H9 (cell line): ENCODE measurements around the gene ASS1. TPM values are rescaled to one million over a fixed set of nuclear protein-coding genes. Genes with fewer than 3 reads are reported as not detected.

Experiments
- DNase-seq: peaks from one replicate; pipeline ENCODE4 v3.0.0-alpha.2; 2017
- H2AFZ ChIP-seq: one replicate; pipeline ENCODE4 v1.6.1; 2013; ENCODE audit warnings: mild to moderate bottlenecking, low read length, control low read depth, moderate library complexity
- H2AK5ac ChIP-seq: 2 replicates; pipeline ENCODE4 v1.6.1; 2013; ENCODE audit warnings: low read length, control low read depth, mixed read lengths; ENCODE audit not compliant: insufficient read length
- H2BK120ac ChIP-seq: one replicate; pipeline ENCODE4 v1.6.1; 2013; ENCODE audit warnings: low read depth, mild to moderate bottlenecking, low read length, control low read depth, inconsistent platforms; ENCODE audit not compliant: poor library complexity, severe bottlenecking
- H2BK12ac ChIP-seq: 2 replicates; pipeline ENCODE4 v1.6.1; 2013; ENCODE audit warnings: low read length, control low read depth, mixed read lengths, low read depth; ENCODE audit not compliant: insufficient read length
- H2BK15ac ChIP-seq: 2 replicates; pipeline ENCODE4 v1.6.1; 2013; ENCODE audit warnings: low read depth, low read length, control low read depth
- H2BK20ac ChIP-seq: one replicate; pipeline ENCODE4 v1.6.1; 2013; ENCODE audit warnings: low read depth, mild to moderate bottlenecking, low read length, control low read depth, inconsistent platforms; ENCODE audit not compliant: poor library complexity, severe bottlenecking
- H2BK5ac ChIP-seq: 2 replicates; pipeline ENCODE4 v1.6.1; 2013; ENCODE audit warnings: low read length, control low read depth, mixed read lengths; ENCODE audit not compliant: insufficient read length
- H3K14ac ChIP-seq: 2 replicates; pipeline ENCODE4 v1.6.1; 2013; ENCODE audit warnings: low read length, control low read depth; ENCODE audit not compliant: insufficient read depth
- H3K18ac ChIP-seq: 2 replicates; pipeline ENCODE4 v1.6.1; 2013; ENCODE audit warnings: low read depth, mild to moderate bottlenecking, mixed read lengths, low read length, control low read depth; ENCODE audit not compliant: insufficient read length
- H3K23ac ChIP-seq: 2 replicates; pipeline ENCODE4 v1.6.1; 2013; ENCODE audit warnings: low read length, control low read depth, mixed read lengths, low read depth; ENCODE audit not compliant: insufficient read length
- H3K23me2 ChIP-seq: 2 replicates; pipeline ENCODE4 v1.6.1; 2013; ENCODE audit warnings: low read depth, mild to moderate bottlenecking, mixed read lengths, low read length, control low read depth; ENCODE audit not compliant: insufficient read length, poor library complexity, severe bottlenecking
- H3K27ac ChIP-seq: 2 replicates; pipeline ENCODE4 v1.5.1; 2013; ENCODE audit warnings: low read length, control low read depth, mixed read lengths, low read depth; ENCODE audit not compliant: insufficient read length
- H3K27me3 ChIP-seq: 2 replicates; pipeline ENCODE4 v1.6.1; 2013; ENCODE audit warnings: low read length, control low read depth, inconsistent platforms; ENCODE audit not compliant: insufficient read depth
- H3K4ac ChIP-seq: 2 replicates; pipeline ENCODE4 v1.6.1; 2013; ENCODE audit warnings: low read depth, mild to moderate bottlenecking, control low read depth, inconsistent platforms, low read length, moderate library complexity
- H3K4me1 ChIP-seq: 2 replicates; pipeline ENCODE4 v1.6.1; 2013; ENCODE audit warnings: low read length, control low read depth, inconsistent platforms; ENCODE audit not compliant: insufficient read depth
- H3K4me2 ChIP-seq: 2 replicates; pipeline ENCODE4 v1.6.1; 2013; ENCODE audit warnings: low read length, control low read depth, mixed read lengths; ENCODE audit not compliant: insufficient read length, insufficient read depth
- H3K56ac ChIP-seq: 2 replicates; pipeline ENCODE4 v1.6.1; 2013; ENCODE audit warnings: low read depth, mild to moderate bottlenecking, mixed read lengths, low read length, control low read depth; ENCODE audit not compliant: insufficient read length
- H3K79me1 ChIP-seq: 2 replicates; pipeline ENCODE4 v1.6.1; 2013; ENCODE audit warnings: low read depth, mild to moderate bottlenecking, moderate library complexity, low read length, control low read depth, inconsistent platforms; ENCODE audit not compliant: insufficient read depth, poor library complexity, severe bottlenecking
- H3K79me2 ChIP-seq: 2 replicates; pipeline ENCODE4 v1.6.1; 2013; ENCODE audit warnings: low read length, control low read depth, inconsistent platforms; ENCODE audit not compliant: insufficient read depth
- H3K9ac ChIP-seq: 2 replicates; pipeline ENCODE4 v1.6.1; 2013; ENCODE audit warnings: low read length, control low read depth, mixed read lengths; ENCODE audit not compliant: insufficient read length; ENCODE audit errors: extremely low read depth
- H3K9me3 ChIP-seq: one replicate; pipeline ENCODE4 v1.6.1; 2013; ENCODE audit warnings: low read depth, low read length, inconsistent platforms; ENCODE audit not compliant: control insufficient read depth
- H3T11ph ChIP-seq: one replicate; pipeline ENCODE4 v1.6.1; 2013; ENCODE audit warnings: mild to moderate bottlenecking, low read length, control low read depth, inconsistent platforms
- H4K20me1 ChIP-seq: one replicate; pipeline ENCODE4 v1.6.1; 2013; ENCODE audit not compliant: control insufficient read depth, insufficient read length, insufficient read depth
- H4K5ac ChIP-seq: 2 replicates; pipeline ENCODE4 v1.6.1; 2013; ENCODE audit warnings: low read depth, mild to moderate bottlenecking, mixed read lengths, low read length, control low read depth; ENCODE audit not compliant: insufficient read length
- H4K8ac ChIP-seq: replicated peaks from 2 replicates; pipeline ENCODE4 v1.6.1; 2013; ENCODE audit warnings: low read length, control low read depth, mixed read lengths, low read depth; ENCODE audit not compliant: insufficient read length
- H4K91ac ChIP-seq: 2 replicates; pipeline ENCODE4 v1.6.1; 2013; ENCODE audit warnings: low read depth, mild to moderate bottlenecking, moderate library complexity, mixed read lengths, low read length, control low read depth; ENCODE audit not compliant: insufficient read length
- H3K27ac Mint-ChIP-seq, 3 experiments: 2 replicates in 2 of 3; 3 replicates in 1 of 3; pipeline ENCODE4 v1.8.0; 2020 to 2021; ENCODE audit warnings: mixed read lengths in 3 of 3, mild to moderate bottlenecking in 1 of 3, moderate library complexity in 1 of 3
- H3K27me3 Mint-ChIP-seq: 2 replicates; pipeline ENCODE4 v1.8.0; 2021; ENCODE audit warnings: low read depth, mild to moderate bottlenecking, moderate library complexity, mixed read lengths
- H3K36me3 Mint-ChIP-seq, 3 experiments: 2 replicates in 2 of 3; 3 replicates in 1 of 3; pipeline ENCODE4 v1.8.0; 2020 to 2021; ENCODE audit warnings: low read depth in 3 of 3, mixed read lengths in 3 of 3; ENCODE audit not compliant: insufficient read depth in 1 of 3
- H3K4me1 Mint-ChIP-seq, 2 experiments: 2 replicates each; pipeline ENCODE4 v1.8.0; 2020; ENCODE audit warnings: mixed read lengths in 2 of 2
- H3K4me3 Mint-ChIP-seq, 2 experiments: 2 replicates in 1 of 2; 3 replicates in 1 of 2; pipeline ENCODE4 v1.8.0; 2020 to 2021; ENCODE audit warnings: mild to moderate bottlenecking in 2 of 2, mixed read lengths in 2 of 2, moderate library complexity in 1 of 2
- H3K9me3 Mint-ChIP-seq, 2 experiments: 2 replicates in 1 of 2; 3 replicates in 1 of 2; pipeline ENCODE4 v1.8.0; 2020; ENCODE audit warnings: mild to moderate bottlenecking in 2 of 2, mixed read lengths in 2 of 2, moderate library complexity in 1 of 2
- WGBS: extraction: QIAGEN DNeasy Blood & Tissue Kit; methylation state at CpG from one replicate; pipeline ENCODE4 v1.1.7; 2013; ENCODE audit warnings: missing lambda C conversion rate, low lambda C conversion rate, mixed read lengths; ENCODE audit not compliant: insufficient read length; ENCODE audit errors: extremely low coverage; 5-methylcytosine and 5-hydroxymethylcytosine counted together
- total RNA-seq: library from RNA; stranded (reverse); gene quantifications from 2 replicates; pipeline ENCODE4 v1.2.1, GENCODE V29; 2021
- TF ChIP-seq, protein P1 (sequence below): fragments of 200-600 bp; sonication (generic); conservative IDR thresholded peaks from 3 replicates; pipeline ENCODE4 v1.8.0; 2021; ENCODE audit warnings: antibody characterized with exemption, mild to moderate bottlenecking

Gene ASS1
- total RNA-seq, 1 experiment from 2014 or later = 118 TPM

DNA sequence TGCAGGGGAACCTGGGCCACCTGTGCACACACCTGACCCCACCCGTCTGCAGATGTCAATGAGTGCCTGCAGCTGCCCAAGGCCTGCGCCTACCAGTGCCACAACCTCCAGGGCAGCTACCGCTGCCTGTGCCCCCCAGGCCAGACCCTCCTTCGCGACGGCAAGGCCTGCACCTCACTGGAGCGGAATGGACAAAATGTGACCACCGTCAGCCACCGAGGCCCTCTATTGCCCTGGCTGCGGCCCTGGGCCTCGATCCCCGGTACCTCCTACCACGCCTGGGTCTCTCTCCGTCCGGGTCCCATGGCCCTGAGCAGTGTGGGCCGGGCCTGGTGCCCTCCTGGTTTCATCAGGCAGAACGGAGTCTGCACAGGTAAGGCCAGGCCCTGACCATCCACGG, 14.5 kb upstream of the ASS1 start:
- Histone ChIP-seq H3K27ac (no peak overlapping the region), H2BK12ac (no peak overlapping the region), H2BK5ac (no peak overlapping the region), H3K18ac (no peak overlapping the region), H2BK15ac (no peak overlapping the region), H4K5ac (no peak overlapping the region), H2AFZ (no peak overlapping the region), H2BK20ac (no peak overlapping the region), H2AK5ac (no peak overlapping the region), H3K4me2 (no peak overlapping the region), H3K27me3 (no peaks in the 10 kb centered on the region; the same call in 1 of the 2 replicates), H3K9ac (no peak overlapping the region), H3K14ac (no peak overlapping the region), H2BK120ac (no peak overlapping the region), H4K91ac (no peak overlapping the region), H3K4me1 (no peaks in the 10 kb centered on the region), H4K20me1 (no peaks in the 10 kb centered on the region), H3T11ph (no peak overlapping the region), H4K8ac (no peak overlapping the region), H3K23ac (no peak overlapping the region), H3K56ac (no peak overlapping the region), H3K79me1 (no peaks in the 10 kb centered on the region), H3K79me2 (no peaks in the 10 kb centered on the region), H3K9me3 (no peaks in the 10 kb centered on the region), H3K23me2 (peaks cover 4% of the 10 kb centered on the region), H3K4ac (no peak overlapping the region)
- DNase-seq = no peak
- H3K27ac Mint-ChIP-seq = no peak overlapping the region
- peaks cover 0 to 5% (median 2%) of the 10 kb centered on the region in 3 experiments; a peak in 2 of 7 replicates for H3K36me3 Mint-ChIP-seq
- WGBS = no CpG with 5 or more reads among the region's 18 CpGs
- H3K4me3 Mint-ChIP-seq = no peak overlapping the region
- TF ChIP-seq, protein P1, sequence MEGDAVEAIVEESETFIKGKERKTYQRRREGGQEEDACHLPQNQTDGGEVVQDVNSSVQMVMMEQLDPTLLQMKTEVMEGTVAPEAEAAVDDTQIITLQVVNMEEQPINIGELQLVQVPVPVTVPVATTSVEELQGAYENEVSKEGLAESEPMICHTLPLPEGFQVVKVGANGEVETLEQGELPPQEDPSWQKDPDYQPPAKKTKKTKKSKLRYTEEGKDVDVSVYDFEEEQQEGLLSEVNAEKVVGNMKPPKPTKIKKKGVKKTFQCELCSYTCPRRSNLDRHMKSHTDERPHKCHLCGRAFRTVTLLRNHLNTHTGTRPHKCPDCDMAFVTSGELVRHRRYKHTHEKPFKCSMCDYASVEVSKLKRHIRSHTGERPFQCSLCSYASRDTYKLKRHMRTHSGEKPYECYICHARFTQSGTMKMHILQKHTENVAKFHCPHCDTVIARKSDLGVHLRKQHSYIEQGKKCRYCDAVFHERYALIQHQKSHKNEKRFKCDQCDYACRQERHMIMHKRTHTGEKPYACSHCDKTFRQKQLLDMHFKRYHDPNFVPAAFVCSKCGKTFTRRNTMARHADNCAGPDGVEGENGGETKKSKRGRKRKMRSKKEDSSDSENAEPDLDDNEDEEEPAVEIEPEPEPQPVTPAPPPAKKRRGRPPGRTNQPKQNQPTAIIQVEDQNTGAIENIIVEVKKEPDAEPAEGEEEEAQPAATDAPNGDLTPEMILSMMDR = no peak
- H3K4me1 Mint-ChIP-seq = peaks cover 14 to 18% of the 10 kb centered on the region in 2 experiments
- H3K9me3 Mint-ChIP-seq = no peaks in the 10 kb centered on the region; a peak in 1 of 5 replicates
- H3K27me3 Mint-ChIP-seq = peaks cover 38% of the 10 kb centered on the region
